SH-SY5Y (cell line): ENCODE measurements around the gene GAPDH.

ENCODE experiments used
- GATA2 ChIP-seq: IDR thresholded peaks from 2 replicates; pipeline ENCODE4 v1.6.1; 2011; ENCODE audit warnings: mild to moderate bottlenecking, low read depth, low read length
- GATA3 ChIP-seq: IDR thresholded peaks from 2 replicates; pipeline ENCODE4 v1.6.1; 2011; ENCODE audit warnings: low read depth, mild to moderate bottlenecking, low read length, moderate library complexity

GRCh38 chr12:6493497-6494257 is 40.6 kb upstream of the GAPDH start, which contains the start of gene NCAPD2:
- TF ChIP-seq GATA2 (0 out of 2 replicates have a peak, but pooled peaks have one; percentile 26), GATA3 (no peak)
